Endodermal cell (in vitro differentiated cells): ENCODE data around the gene MEX3D. TPM values are rescaled to one million over a fixed set of nuclear protein-coding genes. Genes with fewer than 3 reads are reported as not detected.

ENCODE experiments used
- DNase-seq: peaks from one replicate; pipeline ENCODE4 v3.0.0-alpha.2; 2017
- H3K27ac ChIP-seq: 2 replicates; pipeline ENCODE4 v1.5.1; 2013; ENCODE audit warnings: mild to moderate bottlenecking, low read depth, low read length, moderate library complexity
- H3K27me3 ChIP-seq: 2 replicates; pipeline ENCODE4 v1.6.1; 2013; ENCODE audit warnings: mild to moderate bottlenecking, low read length, moderate library complexity; ENCODE audit not compliant: insufficient read depth, control insufficient read depth, poor library complexity, severe bottlenecking
- H3K36me3 ChIP-seq: 2 replicates; pipeline ENCODE4 v1.7.0; 2013; ENCODE audit warnings: mild to moderate bottlenecking, low read length, moderate library complexity; ENCODE audit not compliant: control insufficient read depth, insufficient read depth
- H3K4me1 ChIP-seq: one replicate; pipeline ENCODE4 v1.7.0; 2013; ENCODE audit warnings: low read length; ENCODE audit not compliant: control insufficient read depth, insufficient read depth
- H3K4me3 ChIP-seq: 2 replicates; pipeline ENCODE4 v1.5.1; 2013; ENCODE audit warnings: mild to moderate bottlenecking, low read length, moderate library complexity
- H3K9ac ChIP-seq: 2 replicates; pipeline ENCODE4 v1.6.1; 2013; ENCODE audit warnings: mild to moderate bottlenecking, low read length, moderate library complexity; ENCODE audit not compliant: poor library complexity, severe bottlenecking; ENCODE audit errors: extremely low read depth
- H3K9me3 ChIP-seq: 2 replicates; pipeline ENCODE4 v1.6.1; 2013; ENCODE audit warnings: mild to moderate bottlenecking, low read length, moderate library complexity; ENCODE audit not compliant: control insufficient read depth
- H3K27ac Mint-ChIP-seq: 2 replicates; pipeline ENCODE4 v1.8.0; 2020; ENCODE audit warnings: mixed read lengths
- H3K27me3 Mint-ChIP-seq: 2 replicates; pipeline ENCODE4 v1.8.0; 2021; ENCODE audit warnings: mild to moderate bottlenecking, mixed read lengths; ENCODE audit not compliant: insufficient read depth
- H3K36me3 Mint-ChIP-seq: 2 replicates; pipeline ENCODE4 v1.8.0; 2020; ENCODE audit warnings: low read depth, mixed read lengths
- H3K4me1 Mint-ChIP-seq: 2 replicates; pipeline ENCODE4 v1.8.0; 2020; ENCODE audit warnings: mixed read lengths
- H3K4me3 Mint-ChIP-seq: 2 replicates; pipeline ENCODE4 v1.8.0; 2020; ENCODE audit warnings: mild to moderate bottlenecking, moderate library complexity, mixed read lengths
- H3K9me3 Mint-ChIP-seq: 2 replicates; pipeline ENCODE4 v1.8.0; 2020; ENCODE audit warnings: mild to moderate bottlenecking, mixed read lengths
- CTCF ChIP-seq: fragments of 200-600 bp; sonication (generic); conservative IDR thresholded peaks from 2 replicates; pipeline ENCODE4 v1.5.0; 2021; ENCODE audit warnings: antibody characterized with exemption, mild to moderate bottlenecking
- WGBS, 2 experiments: methylation state at CpG; one replicate each; pipeline versions ENCODE4 v1.1.5 to v1.1.7; 2013; ENCODE audit warnings: missing lambda C conversion rate in 2 of 2, mixed read lengths in 1 of 2; ENCODE audit not compliant: insufficient coverage in 1 of 2, insufficient read length in 1 of 2; 5-methylcytosine and 5-hydroxymethylcytosine counted together
- total RNA-seq, 2 donors: library from RNA; stranded (reverse); fragmentation: NEBNext Ultra II Directional in 1 of 2; extraction: Animal tissue kit (Norgen Biotek cat#: 25700) in 1 of 2; gene quantifications; 2 replicates in 1 of 2; 3 replicates in 1 of 2; pipeline ENCODE4 v1.2.1, GENCODE V29; 2021

Gene MEX3D
- total RNA-seq, 2 donors from 2014 or later = 94.1 to 103 TPM

GRCh38 chr19:1575323-1576241, 7.5 kb upstream of the MEX3D start:
- H3K4me3 Mint-ChIP-seq = no peak overlapping the region
- peaks cover 12% of the 10 kb centered on the region for H3K36me3 ChIP-seq
- no peaks in the 10 kb centered on the region for H3K9me3 ChIP-seq
- H3K27me3 Mint-ChIP-seq = peaks cover 13% of the 10 kb centered on the region
- no peak overlapping the region for H3K4me3 ChIP-seq
- H3K27me3 ChIP-seq = no peaks in the 10 kb centered on the region
- H3K9ac ChIP-seq = no peak overlapping the region
- no peak overlapping the region for H3K27ac ChIP-seq
- WGBS, 2 experiments = 94 to 96% methylated on average over 18 to 22 of the region's 22 CpGs
- no peaks in the 10 kb centered on the region for H3K9me3 Mint-ChIP-seq
- no peak for DNase-seq
- no peak for TF ChIP-seq CTCF
- H3K4me1 ChIP-seq = no peaks in the 10 kb centered on the region
- H3K36me3 Mint-ChIP-seq = peaks cover 16% of the 10 kb centered on the region
- no peaks in the 10 kb centered on the region for H3K4me1 Mint-ChIP-seq
- no peak overlapping the region for H3K27ac Mint-ChIP-seq

DNA sequence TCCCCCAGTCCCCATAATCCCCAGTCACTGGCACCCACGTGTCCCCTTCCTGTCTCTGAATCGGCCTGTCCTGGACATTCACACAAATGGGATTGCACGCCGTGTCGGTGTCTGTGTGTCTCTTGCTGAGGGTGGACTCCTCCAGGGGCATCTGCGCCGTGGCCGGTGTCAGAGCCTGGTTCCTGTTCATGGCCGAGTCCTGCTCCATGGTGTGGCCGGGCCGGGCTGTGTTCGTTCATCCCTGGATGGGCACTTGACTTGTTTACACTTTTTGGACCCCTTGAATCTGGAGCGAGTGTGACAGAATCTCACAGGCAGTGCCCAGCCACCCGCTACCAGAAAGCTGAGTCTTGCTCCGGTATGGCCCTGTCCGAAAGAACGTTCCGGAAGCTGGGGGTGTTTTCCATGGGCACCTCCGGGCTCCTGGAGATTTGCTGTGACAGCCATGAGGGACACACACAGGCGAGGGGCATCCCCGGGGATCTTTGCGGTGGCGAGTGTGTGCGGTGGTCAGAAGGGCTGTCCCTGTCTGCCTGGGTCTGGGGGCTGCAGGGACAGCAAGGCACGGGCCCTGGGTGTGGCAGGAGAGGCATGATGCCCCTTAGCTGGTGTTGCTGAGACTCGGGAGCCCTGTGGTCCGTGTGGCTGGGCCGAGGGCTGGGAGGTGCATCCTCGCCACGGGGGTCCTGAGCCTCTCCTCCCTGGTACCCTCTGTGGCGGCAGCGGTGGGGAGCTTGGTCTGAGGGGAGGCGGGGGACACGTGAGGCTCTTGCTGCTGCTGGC, 6.4 kb upstream of the MEX3D start:
- H3K9ac ChIP-seq = no peak overlapping the region
- peaks cover 23% of the 10 kb centered on the region for H3K27me3 Mint-ChIP-seq
- H3K4me1 ChIP-seq = no peaks in the 10 kb centered on the region

More for the DNA sequence above, 6.4 kb upstream of the MEX3D start:
- no peak for DNase-seq
- Histone ChIP-seq H3K27me3 (peaks cover 10% of the 10 kb centered on the region), H3K4me3 (no peak overlapping the region), H3K27ac (no peak overlapping the region), H3K9me3 (no peaks in the 10 kb centered on the region), H3K36me3 (peaks cover 4% of the 10 kb centered on the region)
- 95% methylated on average over 23 to 34 of the region's 34 CpGs for WGBS, 2 experiments
- no peaks in the 10 kb centered on the region for H3K4me1 Mint-ChIP-seq
- peaks cover 11% of the 10 kb centered on the region for H3K36me3 Mint-ChIP-seq
- no peak overlapping the region for H3K4me3 Mint-ChIP-seq
- no peak overlapping the region for H3K27ac Mint-ChIP-seq
- no peak for TF ChIP-seq CTCF
- H3K9me3 Mint-ChIP-seq = no peaks in the 10 kb centered on the region
